ENCODE measurements around the gene CCDC180. TPM values are rescaled to one million over a fixed set of nuclear protein-coding genes. Genes with fewer than 3 reads are reported as not detected.

CCDC180 gene
- total and polyA plus RNA-seq, 9 of the 15 experiments (the other 6 are each of a cell fraction or from before 2014, with no cell fraction given) = 0.56 to 4.2 (median 2.5) TPM

DNA sequence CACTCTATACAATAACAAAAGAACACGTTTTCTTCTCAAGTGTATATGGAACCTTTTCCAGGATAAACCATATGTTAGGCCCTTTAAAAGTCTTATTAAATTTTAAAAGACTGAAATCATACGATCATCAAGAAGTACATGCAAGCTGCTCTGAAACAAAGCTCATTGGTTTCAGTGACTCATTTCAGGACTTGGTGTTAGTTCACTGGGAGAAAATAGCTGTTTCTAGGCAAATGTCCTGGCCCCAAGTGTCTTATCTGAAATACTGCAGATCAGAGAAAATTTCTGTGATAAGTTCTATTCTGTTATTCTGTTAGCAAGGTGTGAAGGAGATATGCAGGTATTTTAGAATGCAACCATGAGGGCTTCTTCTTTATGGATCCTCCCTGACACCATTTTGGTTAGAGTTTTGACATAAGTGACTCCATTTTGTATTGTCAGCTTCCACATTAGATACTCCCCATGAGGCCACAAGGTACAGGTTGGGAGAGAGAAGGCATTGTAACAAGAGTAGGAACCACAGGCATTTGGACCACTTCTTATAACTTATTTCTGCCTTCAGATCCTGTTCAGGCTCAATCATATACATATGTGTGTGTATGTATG is 7.5 kb upstream of the CCDC180 start (continued):
- TF ChIP-seq ILK (tag; IDR thresholded peaks at IDR 0.05; ENCODE audit: borderline replicate concordance, low read depth) (no peak), ATF6 (CRISPR knock-in tag; IDR thresholded peaks at IDR 0.05) (no peak), FOXK2 (conservative IDR thresholded peaks at IDR 0.05 in 1 of 2, IDR thresholded peaks at IDR 0.05 in 1 of 2; ENCODE audit: low read depth in 2 of 2) (no peak), DDX20 (tag; IDR thresholded peaks at IDR 0.05; ENCODE audit: low read depth) (peak; percentile 79), ZFP1 (CRISPR knock-in tag; IDR thresholded peaks at IDR 0.05) (no peak), ZNF589 (CRISPR knock-in tag; IDR thresholded peaks at IDR 0.05; ENCODE audit: low read depth) (no peak), ZSCAN29 (IDR thresholded peaks at IDR 0.05) (no peak), ZNF239 (CRISPR knock-in tag; IDR thresholded peaks at IDR 0.05) (no peak), ETV6 (IDR thresholded peaks at IDR 0.05; ENCODE audit: borderline replicate concordance in 1 of 2, low read depth in 2 of 2, low read length in 1 of 2) (no peak), ETV6 (CRISPR knock-in tag; IDR thresholded peaks at IDR 0.05; ENCODE audit: borderline replicate concordance) (no peak), NR1H2 (CRISPR knock-in tag; IDR thresholded peaks at IDR 0.05) (no peak), NRF1 (conservative IDR thresholded peaks at IDR 0.05 in 1 of 2, IDR thresholded peaks at IDR 0.05 in 1 of 2) (no peak), PTTG1 (tag; IDR thresholded peaks at IDR 0.05; ENCODE audit: low read depth) (0 out of 2 replicates have a peak, but pooled peaks have one; percentile 53), PTBP1 (IDR thresholded peaks at IDR 0.05; ENCODE audit: low read depth, low read length) (no peak), RNF219 (CRISPR knock-in tag; IDR thresholded peaks at IDR 0.05) (no peak), DMBX1 (CRISPR knock-in tag; IDR thresholded peaks at IDR 0.05; ENCODE audit: borderline replicate concordance) (peak; percentile 50; the same call in 1 of the 2 replicates), TAF1 (IDR thresholded peaks at IDR 0.05; ENCODE audit: control insufficient read depth, extremely low read depth, insufficient read depth, low read length, severe bottlenecking) (no peak), BRF1 (IDR thresholded peaks at IDR 0.05; ENCODE audit: borderline replicate concordance, extremely low read depth, insufficient read length) (no peak), ZNF668 (CRISPR knock-in tag; IDR thresholded peaks at IDR 0.05) (peak; percentile 71; the same call in 1 of the 2 replicates)
- TF ChIP-seq, protein P1, sequence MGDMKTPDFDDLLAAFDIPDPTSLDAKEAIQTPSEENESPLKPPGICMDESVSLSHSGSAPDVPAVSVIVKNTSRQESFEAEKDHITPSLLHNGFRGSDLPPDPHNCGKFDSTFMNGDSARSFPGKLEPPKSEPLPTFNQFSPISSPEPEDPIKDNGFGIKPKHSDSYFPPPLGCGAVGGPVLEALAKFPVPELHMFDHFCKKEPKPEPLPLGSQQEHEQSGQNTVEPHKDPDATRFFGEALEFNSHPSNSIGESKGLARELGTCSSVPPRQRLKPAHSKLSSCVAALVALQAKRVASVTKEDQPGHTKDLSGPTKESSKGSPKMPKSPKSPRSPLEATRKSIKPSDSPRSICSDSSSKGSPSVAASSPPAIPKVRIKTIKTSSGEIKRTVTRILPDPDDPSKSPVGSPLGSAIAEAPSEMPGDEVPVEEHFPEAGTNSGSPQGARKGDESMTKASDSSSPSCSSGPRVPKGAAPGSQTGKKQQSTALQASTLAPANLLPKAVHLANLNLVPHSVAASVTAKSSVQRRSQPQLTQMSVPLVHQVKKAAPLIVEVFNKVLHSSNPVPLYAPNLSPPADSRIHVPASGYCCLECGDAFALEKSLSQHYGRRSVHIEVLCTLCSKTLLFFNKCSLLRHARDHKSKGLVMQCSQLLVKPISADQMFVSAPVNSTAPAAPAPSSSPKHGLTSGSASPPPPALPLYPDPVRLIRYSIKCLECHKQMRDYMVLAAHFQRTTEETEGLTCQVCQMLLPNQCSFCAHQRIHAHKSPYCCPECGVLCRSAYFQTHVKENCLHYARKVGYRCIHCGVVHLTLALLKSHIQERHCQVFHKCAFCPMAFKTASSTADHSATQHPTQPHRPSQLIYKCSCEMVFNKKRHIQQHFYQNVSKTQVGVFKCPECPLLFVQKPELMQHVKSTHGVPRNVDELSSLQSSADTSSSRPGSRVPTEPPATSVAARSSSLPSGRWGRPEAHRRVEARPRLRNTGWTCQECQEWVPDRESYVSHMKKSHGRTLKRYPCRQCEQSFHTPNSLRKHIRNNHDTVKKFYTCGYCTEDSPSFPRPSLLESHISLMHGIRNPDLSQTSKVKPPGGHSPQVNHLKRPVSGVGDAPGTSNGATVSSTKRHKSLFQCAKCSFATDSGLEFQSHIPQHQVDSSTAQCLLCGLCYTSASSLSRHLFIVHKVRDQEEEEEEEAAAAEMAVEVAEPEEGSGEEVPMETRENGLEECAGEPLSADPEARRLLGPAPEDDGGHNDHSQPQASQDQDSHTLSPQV (IDR thresholded peaks at IDR 0.05) = peak; percentile 64

Measured in K562 (cell line).